Mesenchymal stem cell (in vitro differentiated cells and primary cell): ENCODE data around the gene COL13A1.

Experiments
- DNase-seq: peaks from one replicate; pipeline ENCODE4 v3.0.0-alpha.2; 2013
- H2AFZ ChIP-seq: one replicate; pipeline ENCODE4 v1.6.1; 2013; ENCODE audit warnings: low read depth, mild to moderate bottlenecking, control low read depth, inconsistent platforms, low read length, moderate library complexity
- H2AK5ac ChIP-seq: 2 replicates; pipeline ENCODE4 v1.6.1; 2013; ENCODE audit warnings: low read length, moderate library complexity, mild to moderate bottlenecking, inconsistent platforms; ENCODE audit not compliant: severe bottlenecking
- H2BK120ac ChIP-seq: one replicate; pipeline ENCODE4 v1.6.1; 2013; ENCODE audit warnings: low read depth, mild to moderate bottlenecking, inconsistent platforms, low read length, moderate library complexity
- H2BK12ac ChIP-seq, 2 experiments: one replicate each; pipeline ENCODE4 v1.6.1; 2013; ENCODE audit warnings: inconsistent platforms in 2 of 2, low read length in 2 of 2, mild to moderate bottlenecking in 2 of 2, moderate library complexity in 2 of 2, control low read depth in 1 of 2
- H2BK15ac ChIP-seq: one replicate; pipeline ENCODE4 v1.6.1; 2013; ENCODE audit warnings: mild to moderate bottlenecking, low read depth, inconsistent platforms; ENCODE audit not compliant: poor library complexity, severe bottlenecking
- H2BK5ac ChIP-seq: 2 replicates; pipeline ENCODE4 v1.6.1; 2013; ENCODE audit warnings: low read depth, mild to moderate bottlenecking, low read length, control low read depth, inconsistent platforms; ENCODE audit not compliant: poor library complexity, severe bottlenecking
- H3K14ac ChIP-seq, 2 experiments: one replicate each; pipeline ENCODE4 v1.6.1; 2013; ENCODE audit warnings: inconsistent platforms in 2 of 2, low read length in 2 of 2, control low read depth in 1 of 2, mild to moderate bottlenecking in 1 of 2, moderate library complexity in 1 of 2
- H3K18ac ChIP-seq, 2 experiments: one replicate each; pipeline ENCODE4 v1.6.1; 2013; ENCODE audit warnings: inconsistent platforms in 2 of 2, low read length in 2 of 2, control low read depth in 1 of 2, low read depth in 1 of 2, mild to moderate bottlenecking in 1 of 2
- H3K23ac ChIP-seq, 2 experiments: one replicate each; pipeline ENCODE4 v1.6.1; 2013; ENCODE audit warnings: inconsistent platforms in 2 of 2, low read length in 2 of 2, mild to moderate bottlenecking in 2 of 2, moderate library complexity in 2 of 2, control low read depth in 1 of 2
- H3K27ac ChIP-seq: 2 replicates; pipeline ENCODE4 v1.5.1; 2013; ENCODE audit warnings: mild to moderate bottlenecking, moderate library complexity, low read length, control low read depth, inconsistent platforms; ENCODE audit not compliant: poor library complexity, severe bottlenecking
- H3K27me3 ChIP-seq, 2 experiments: 2 replicates each; pipeline versions ENCODE4 v1.6.1 to v1.7.0; 2013; ENCODE audit warnings: low read length in 2 of 2, mild to moderate bottlenecking in 2 of 2, moderate library complexity in 2 of 2, control low read depth in 1 of 2, inconsistent platforms in 1 of 2; ENCODE audit not compliant: control insufficient read depth in 1 of 2, insufficient read depth in 1 of 2
- H3K36me3 ChIP-seq, 2 experiments: 2 replicates each; pipeline versions ENCODE4 v1.6.1 to v1.7.0; 2013; ENCODE audit warnings: low read length in 2 of 2, control low read depth in 1 of 2, inconsistent platforms in 1 of 2, low read depth in 1 of 2, mild to moderate bottlenecking in 1 of 2; ENCODE audit not compliant: insufficient read depth in 2 of 2, control insufficient read depth in 1 of 2
- H3K4ac ChIP-seq, 2 experiments: one replicate each; pipeline ENCODE4 v1.6.1; 2013; ENCODE audit warnings: inconsistent platforms in 2 of 2, low read length in 2 of 2, mild to moderate bottlenecking in 2 of 2, moderate library complexity in 2 of 2, control low read depth in 1 of 2, low read depth in 1 of 2
- H3K4me1 ChIP-seq: 2 replicates; pipeline ENCODE4 v1.6.1; 2013; ENCODE audit warnings: low read depth, low read length, control low read depth; ENCODE audit not compliant: control insufficient read depth, insufficient read depth
- H3K4me2 ChIP-seq: 2 replicates; pipeline ENCODE4 v1.6.1; 2013; ENCODE audit warnings: low read length, mild to moderate bottlenecking, inconsistent platforms; ENCODE audit not compliant: poor library complexity, severe bottlenecking
- H3K4me3 ChIP-seq, 2 experiments: 2 replicates each; pipeline versions ENCODE4 v1.5.1 to v1.7.0; 2013; ENCODE audit warnings: low read length in 2 of 2, mild to moderate bottlenecking in 2 of 2, control low read depth in 1 of 2, low read depth in 1 of 2; ENCODE audit not compliant: insufficient read depth in 1 of 2
- H3K79me1 ChIP-seq: replicated peaks from 2 replicates; pipeline ENCODE4 v1.6.1; 2013; ENCODE audit warnings: mild to moderate bottlenecking, control low read depth, low read length, inconsistent platforms; ENCODE audit not compliant: poor library complexity, severe bottlenecking
- H3K9ac ChIP-seq: 2 replicates; pipeline ENCODE4 v1.7.0; 2013; ENCODE audit warnings: mild to moderate bottlenecking, low read length, moderate library complexity
- H3K9me3 ChIP-seq: 2 replicates; pipeline ENCODE4 v1.7.0; 2013; ENCODE audit warnings: mild to moderate bottlenecking, low read length; ENCODE audit not compliant: control insufficient read depth
- H4K8ac ChIP-seq: one replicate; pipeline ENCODE4 v1.6.1; 2013; ENCODE audit warnings: inconsistent platforms, mild to moderate bottlenecking, low read length, moderate library complexity
- H4K91ac ChIP-seq: one replicate; pipeline ENCODE4 v1.6.1; 2013; ENCODE audit warnings: mild to moderate bottlenecking, low read length, inconsistent platforms
- WGBS: methylation state at CpG from one replicate; pipeline ENCODE4 v1.1.7; 2013; ENCODE audit warnings: mixed read lengths; 5-methylcytosine and 5-hydroxymethylcytosine counted together

COL13A1 gene

DNA sequence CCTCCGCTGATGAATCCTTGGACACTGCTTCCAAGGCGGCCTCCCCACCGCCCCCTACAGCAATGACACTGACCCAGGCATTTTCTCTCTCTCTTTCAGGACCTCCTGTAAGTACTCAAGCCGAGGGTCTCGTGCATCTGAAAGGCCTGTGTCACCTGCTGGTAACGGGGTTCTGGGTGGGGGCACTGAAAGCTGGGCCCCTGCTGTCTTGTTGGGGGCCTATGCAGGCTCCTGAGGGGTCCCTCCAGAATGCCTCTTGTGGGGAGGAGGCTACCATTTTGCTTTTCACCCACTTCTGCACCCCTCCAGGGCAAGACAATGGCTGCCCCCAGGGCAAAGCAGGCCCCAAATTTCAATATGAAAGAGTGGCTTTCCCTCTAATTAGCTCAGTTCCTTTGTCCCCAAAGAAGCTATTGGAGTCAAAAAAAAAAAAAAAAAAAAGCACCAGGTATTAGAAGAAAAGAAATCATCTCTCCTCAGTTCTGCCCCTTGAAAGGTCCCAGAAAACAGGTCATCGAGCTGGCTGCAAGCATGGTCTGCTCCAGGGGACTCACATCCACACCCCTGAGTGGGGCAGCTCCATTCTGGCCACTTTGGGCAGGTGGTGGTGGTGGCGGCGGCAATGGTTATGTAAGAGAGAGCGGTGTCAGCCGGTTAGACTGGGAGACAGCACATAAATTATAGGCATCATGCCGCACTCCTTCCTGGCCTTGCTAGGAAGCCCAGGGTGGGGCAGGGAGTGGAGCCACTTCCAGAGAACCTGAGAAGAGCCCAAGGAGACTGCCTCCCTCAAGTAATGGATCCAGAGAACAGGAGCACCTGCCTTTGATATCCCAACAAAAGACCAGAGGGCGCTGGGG lies 66.2 kb downstream of the COL13A1 start:
- peak overlapping the region; percentile 8 for H2AK5ac ChIP-seq
- no peak overlapping the region for H2BK5ac ChIP-seq
- no peak overlapping the region for H4K91ac ChIP-seq
- H3K4me3 ChIP-seq: peak overlapping the region in 1 of 2 experiments; percentile 64
- H2BK120ac ChIP-seq: no peak overlapping the region
- no peak overlapping the region for H3K4me2 ChIP-seq
- H3K9ac ChIP-seq: peak overlapping the region; percentile 87
- H3K4me1 ChIP-seq: peaks cover 37% of the 10 kb centered on the region
- H3K18ac ChIP-seq: no peak overlapping the region
- H3K36me3 ChIP-seq: peaks cover 0 to 10% of the 10 kb centered on the region in 2 experiments
- H3K9me3 ChIP-seq: no peaks in the 10 kb centered on the region
- DNase-seq: no peak
- H2BK15ac ChIP-seq: no peak overlapping the region
- H2AFZ ChIP-seq: no peak overlapping the region
- H2BK12ac ChIP-seq: peak overlapping the region; percentile 1 to 49
- H4K8ac ChIP-seq: no peak overlapping the region
- H3K14ac ChIP-seq: no peak overlapping the region
- peaks cover 11% of the 10 kb centered on the region for H3K79me1 ChIP-seq
- WGBS: 84% methylated on average over 13 of the region's 13 CpGs
- H3K27me3 ChIP-seq: no peaks in the 10 kb centered on the region
- H3K23ac ChIP-seq: no peak overlapping the region
- H3K27ac ChIP-seq: no peak overlapping the region
- no peak overlapping the region for H3K4ac ChIP-seq

- Histone ChIP-seq H3K14ac (peak overlapping the region in 1 of 2 experiments; percentile 19), H3K4me1 (peaks cover 31% of the 10 kb centered on the region), H2BK120ac (peak overlapping the region; percentile 11), H3K23ac (no peak overlapping the region), H2BK5ac (no peak overlapping the region), H4K91ac (no peak overlapping the region), H3K9me3 (no peaks in the 10 kb centered on the region), H3K36me3 (peaks cover 0 to 10% of the 10 kb centered on the region in 2 experiments), H2AFZ (no peak overlapping the region), H2BK12ac (peak overlapping the region in 1 of 2 experiments; percentile 83), H3K27ac (peak overlapping the region; percentile 8), H3K27me3 (no peaks in the 10 kb centered on the region), H3K79me1 (peaks cover 11% of the 10 kb centered on the region), H3K4ac (peak overlapping the region; percentile 15 to 48), H3K9ac (peak overlapping the region; percentile 45), H3K4me2 (no peak overlapping the region), H4K8ac (peak overlapping the region; percentile 66), H2AK5ac (peak overlapping the region; percentile 21), H2BK15ac (peak overlapping the region; percentile 39), H3K18ac (peak overlapping the region in 1 of 2 experiments; percentile 55), H3K4me3 (peak overlapping the region in 1 of 2 experiments; percentile 51)
- 81% methylated on average over 2 of the region's 2 CpGs for WGBS
- no peak for DNase-seq
These were observed 67.1 kb downstream of the COL13A1 start for GRCh38 chr10:69868821-69869220.

DNA sequence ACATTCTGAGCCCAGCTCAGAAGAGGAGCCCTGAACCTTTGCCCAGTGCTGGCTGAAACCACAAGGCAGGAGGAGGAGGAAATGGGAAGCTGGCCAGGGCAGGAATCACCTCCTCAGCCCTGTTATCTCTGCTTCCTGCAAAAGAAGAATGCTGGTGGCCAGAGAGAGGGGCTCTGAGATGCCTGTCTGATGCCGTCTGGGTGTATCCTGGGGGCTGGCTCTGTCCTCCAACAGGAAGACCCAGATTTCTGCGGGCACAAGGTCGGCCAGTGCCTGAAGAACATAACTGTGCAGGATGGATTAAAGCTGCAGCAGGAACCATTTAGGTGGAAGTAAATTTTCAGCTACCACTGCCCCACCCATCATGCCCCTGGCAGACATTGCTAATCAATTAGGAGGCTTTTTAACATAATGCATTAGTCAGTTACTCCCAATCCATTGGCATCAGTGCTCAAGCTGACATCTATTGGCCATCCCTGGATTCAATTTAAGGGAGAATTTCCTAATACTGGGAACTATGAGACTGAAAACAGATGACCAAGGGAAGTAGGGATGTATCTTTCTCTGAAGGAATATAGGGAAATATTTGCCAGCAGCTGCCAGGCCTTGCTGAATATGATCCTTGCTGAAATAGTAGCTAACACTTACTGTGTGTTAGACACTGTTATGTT lies 67.7 kb downstream of the COL13A1 start:
- H2BK15ac ChIP-seq: no peak overlapping the region

GRCh38 chr10:69870591-69870990 lies 68.9 kb downstream of the COL13A1 start:
- H3K36me3 ChIP-seq: peaks cover 0 to 10% of the 10 kb centered on the region in 2 experiments
- H3K14ac ChIP-seq: no peak overlapping the region
- H3K4ac ChIP-seq: no peak overlapping the region
- no peak overlapping the region for H3K4me3 ChIP-seq
- no peak overlapping the region for H4K91ac ChIP-seq
- peaks cover 26% of the 10 kb centered on the region for H3K4me1 ChIP-seq
- no peak overlapping the region for H2AFZ ChIP-seq
- H3K79me1 ChIP-seq: peaks cover 9% of the 10 kb centered on the region
- H3K9me3 ChIP-seq: no peaks in the 10 kb centered on the region
- H4K8ac ChIP-seq: no peak overlapping the region
- H3K27ac ChIP-seq: no peak overlapping the region
- no peaks in the 10 kb centered on the region for H3K27me3 ChIP-seq
- no peak overlapping the region for H2AK5ac ChIP-seq
- no peak overlapping the region for H3K18ac ChIP-seq
- DNase-seq: no peak
- H2BK15ac ChIP-seq: no peak overlapping the region
- no peak overlapping the region for H2BK5ac ChIP-seq
- H3K9ac ChIP-seq: peak overlapping the region; percentile 77
- H2BK120ac ChIP-seq: no peak overlapping the region
- no peak overlapping the region for H3K23ac ChIP-seq
- 97% methylated on average over 7 of the region's 7 CpGs for WGBS
- H2BK12ac ChIP-seq: no peak overlapping the region
- no peak overlapping the region for H3K4me2 ChIP-seq

More for the DNA sequence above, 67.7 kb downstream of the COL13A1 start:
- Histone ChIP-seq H3K18ac (peak overlapping the region in 1 of 2 experiments; percentile 56), H3K27me3 (no peaks in the 10 kb centered on the region), H3K36me3 (peaks cover 0 to 10% of the 10 kb centered on the region in 2 experiments), H2BK5ac (no peak overlapping the region), H3K4me3 (peak overlapping the region in 1 of 2 experiments; percentile 51), H3K9ac (peak overlapping the region; percentile 77), H2AK5ac (peak overlapping the region; percentile 21), H3K27ac (no peak overlapping the region), H3K9me3 (no peaks in the 10 kb centered on the region), H4K91ac (no peak overlapping the region), H3K14ac (no peak overlapping the region), H2AFZ (no peak overlapping the region), H2BK120ac (peak overlapping the region; percentile 11), H3K79me1 (peaks cover 11% of the 10 kb centered on the region), H2BK12ac (no peak overlapping the region), H3K4me2 (no peak overlapping the region), H3K4ac (peak overlapping the region in 1 of 2 experiments; percentile 48), H3K4me1 (peaks cover 31% of the 10 kb centered on the region), H3K23ac (no peak overlapping the region), H4K8ac (peak overlapping the region; percentile 38)
- DNase-seq: peak; percentile 59
- WGBS: 86% methylated on average over 3 of the region's 3 CpGs
